HG02798 (cell line): ENCODE measurements around the gene EVC2.
"Not testable (repeated sequence)": the region's sequence is repeated elsewhere in the genome, so short reads cannot be mapped to it uniquely, and the experiment has no call there.

Experiments
- ATAC-seq: cut with Tn5 transposase; IDR thresholded peaks from one replicate; pipeline ENCODE4 v1.9.1; 2021; ENCODE audit warnings: mild to moderate bottlenecking; ENCODE audit not compliant: unreplicated experiment, poor library complexity

Gene EVC2

GRCh38 chr4:5632571-5632970 is 75.8 kb downstream of the EVC2 start:
- ATAC-seq = no peak

- ATAC-seq = no peak
These were observed 76.3 kb downstream of the EVC2 start for GRCh38 chr4:5632066-5632440.

- ATAC-seq = no peak
These were observed 76.8 kb downstream of the EVC2 start for GRCh38 chr4:5631352-5632065.

- ATAC-seq = no peak
These were observed 77.6 kb downstream of the EVC2 start for GRCh38 chr4:5630762-5631161.

GRCh38 chr4:5629542-5629941 is 78.8 kb downstream of the EVC2 start:
- ATAC-seq = no peak

GRCh38 chr4:5626913-5627312 is 81.4 kb downstream of the EVC2 start:
- ATAC-seq = no peak

- no peak for ATAC-seq
These were observed 85.8 kb downstream of the EVC2 start for GRCh38 chr4:5622596-5622995.

GRCh38 chr4:5619913-5620625 is 88.3 kb downstream of the EVC2 start:
- no peak for ATAC-seq

- ATAC-seq = no peak
These were observed 90.1 kb downstream of the EVC2 start for GRCh38 chr4:5618051-5618960.

- no peak for ATAC-seq
These were observed 91.9 kb downstream of the EVC2 start for GRCh38 chr4:5616331-5616950.

GRCh38 chr4:5615496-5616075 is 92.8 kb downstream of the EVC2 start:
- ATAC-seq = no peak

- no peak for ATAC-seq
These were observed 96.6 kb downstream of the EVC2 start for GRCh38 chr4:5611750-5612149.

- ATAC-seq = no peak
These were observed 98.9 kb downstream of the EVC2 start for GRCh38 chr4:5609306-5610007.

- ATAC-seq = not testable (repeated sequence)
These were observed 114.5 kb downstream of the EVC2 start for GRCh38 chr4:5593828-5594227.

GRCh38 chr4:5592272-5592671 is 116.1 kb downstream of the EVC2 start:
- no peak for ATAC-seq

- ATAC-seq = no peak
These were observed 118.9 kb downstream of the EVC2 start for GRCh38 chr4:5589495-5589894.

- no peak for ATAC-seq
These were observed 120.3 kb downstream of the EVC2 start for GRCh38 chr4:5588046-5588445.

- no peak for ATAC-seq
These were observed 132.4 kb downstream of the EVC2 start for GRCh38 chr4:5575941-5576340.

GRCh38 chr4:5574386-5574785 is 134.0 kb downstream of the EVC2 start:
- ATAC-seq = no peak

GRCh38 chr4:5573965-5574364 is 134.4 kb downstream of the EVC2 start:
- ATAC-seq = no peak
